HG03196 (cell line): Measurements from ENCODE around the gene FLNB.

Source experiments
- ATAC-seq: cut with Tn5 transposase; IDR thresholded peaks from one replicate; pipeline ENCODE4 v1.9.1; 2021; ENCODE audit not compliant: unreplicated experiment

The FLNB gene

GRCh38 chr3:58130591-58130990 lies 122.4 kb downstream of the FLNB start:
- ATAC-seq, result no peak

GRCh38 chr3:58131101-58131825 lies 123.0 kb downstream of the FLNB start:
- ATAC-seq, result no peak

- ATAC-seq, result no peak
Observed at GRCh38 chr3:58132850-58133249, 124.6 kb downstream of the FLNB start.

- ATAC-seq, result no peak
Observed at GRCh38 chr3:58134468-58134867, 126.2 kb downstream of the FLNB start.

GRCh38 chr3:58135712-58136543 lies 127.7 kb downstream of the FLNB start:
- ATAC-seq, result no peak

- ATAC-seq, result no peak
Observed at GRCh38 chr3:58137306-58137705, 129.1 kb downstream of the FLNB start.

- ATAC-seq, result no peak
Observed at GRCh38 chr3:58141766-58142345, 133.6 kb downstream of the FLNB start.

GRCh38 chr3:58143417-58144055 lies 135.3 kb downstream of the FLNB start:
- ATAC-seq, result no peak

GRCh38 chr3:58144478-58145325 lies 136.5 kb downstream of the FLNB start:
- no peak for ATAC-seq

- ATAC-seq, result no peak
Observed at GRCh38 chr3:58148049-58148448, 139.8 kb downstream of the FLNB start.

GRCh38 chr3:58150130-58150809 lies 142.0 kb downstream of the FLNB start:
- ATAC-seq, result no peak

GRCh38 chr3:58150810-58151199 lies 142.6 kb downstream of the FLNB start:
- ATAC-seq, result no peak

- no peak for ATAC-seq
Observed at GRCh38 chr3:58151637-58152036, 143.4 kb downstream of the FLNB start.

GRCh38 chr3:58152225-58153015 lies 144.2 kb downstream of the FLNB start:
- no peak for ATAC-seq

- ATAC-seq, result no peak
Observed at GRCh38 chr3:58153371-58153770, 145.1 kb downstream of the FLNB start.

- no peak for ATAC-seq
Observed at GRCh38 chr3:58154626-58155449, 146.6 kb downstream of the FLNB start.

- ATAC-seq, result no peak
Observed at GRCh38 chr3:58155838-58156237, 147.6 kb downstream of the FLNB start.

- ATAC-seq, result no peak
Observed at GRCh38 chr3:58157700-58158099, 149.5 kb downstream of the FLNB start.
